ENCODE data around the gene TMEM132E. TPM values are rescaled to one million over a fixed set of nuclear protein-coding genes. Genes with fewer than 3 reads are reported as not detected.

TMEM132E gene
- total and polyA plus RNA-seq, 2 experiments from 2014 or later: 0.16 to 0.45 TPM

- no peak for TF ChIP-seq ETS1 (IDR thresholded peaks at IDR 0.05)
- no peak for TF ChIP-seq CREB1 (CRISPR knock-in tag; IDR thresholded peaks at IDR 0.05; ENCODE audit: low read depth)
- no peak for TF ChIP-seq EZH2phosphoT487 (IDR thresholded peaks at IDR 0.05; ENCODE audit: unreplicated experiment)
- TF ChIP-seq JUNB (IDR thresholded peaks at IDR 0.05; ENCODE audit: unreplicated experiment): no peak
- TF ChIP-seq POLR2AphosphoS5 (IDR thresholded peaks at IDR 0.05; ENCODE audit: low read depth): no peak
Observed at GRCh38 chr17:34673995-34674890, 94.9 kb downstream of the TMEM132E start (continued).

- H3K4me2 ChIP-seq: no peak overlapping the region
- no peak for ATAC-seq
- no peaks in the 10 kb centered on the region for H3K36me3 ChIP-seq (ENCODE audit: insufficient read depth)
- H3K4me3 Mint-ChIP-seq: no peak overlapping the region
- no peaks in the 10 kb centered on the region for H3K4me1 ChIP-seq (ENCODE audit: insufficient read depth)
- no peaks in the 10 kb centered on the region for H3K9me2 ChIP-seq (ENCODE audit: insufficient read depth)
- DNase-seq (ENCODE audit: low spot score): no peak
- no peaks in the 10 kb centered on the region for H3K36me3 Mint-ChIP-seq (ENCODE audit: low read depth)
- H4K20me1 ChIP-seq (replicated peaks; ENCODE audit: insufficient read depth): no peaks in the 10 kb centered on the region
- peaks cover 10% of the 10 kb centered on the region; the same call in 2 of the 3 replicates for H3K4me1 Mint-ChIP-seq
- no peaks in the 10 kb centered on the region for H3K9me3 Mint-ChIP-seq
- H2AFZ ChIP-seq: no peak overlapping the region
- no peaks in the 10 kb centered on the region for H3F3A ChIP-seq (replicated peaks; ENCODE audit: low read depth)
- H3K79me2 ChIP-seq (replicated peaks; ENCODE audit: insufficient read depth): no peaks in the 10 kb centered on the region
- no peak overlapping the region for H3K27ac Mint-ChIP-seq
- no peak overlapping the region for H3K27ac ChIP-seq (ENCODE audit: low read depth)
- H3K27me3 Mint-ChIP-seq (ENCODE audit: insufficient read depth, low read depth, poor library complexity): peaks cover 5% of the 10 kb centered on the region
- no peaks in the 10 kb centered on the region for H3K27me3 ChIP-seq (ENCODE audit: insufficient read depth)
- H3K4me3 ChIP-seq: no peak overlapping the region
- TF ChIP-seq REST (IDR thresholded peaks at IDR 0.05; ENCODE audit: unreplicated experiment) (no peak), NANOG (IDR thresholded peaks at IDR 0.05; ENCODE audit: borderline replicate concordance) (no peak), ZNF114 (CRISPR knock-in tag; IDR thresholded peaks at IDR 0.05) (no peak), CREB1 (CRISPR knock-in tag; IDR thresholded peaks at IDR 0.05; ENCODE audit: low read depth) (no peak), STAT1 (IDR thresholded peaks at IDR 0.05; ENCODE audit: unreplicated experiment) (no peak), EZH2phosphoT487 (IDR thresholded peaks at IDR 0.05; ENCODE audit: unreplicated experiment) (no peak), ZNF331 (CRISPR knock-in tag; IDR thresholded peaks at IDR 0.05; ENCODE audit: low read depth) (no peak), ZNF462 (CRISPR knock-in tag; IDR thresholded peaks at IDR 0.05) (no peak), JUNB (IDR thresholded peaks at IDR 0.05; ENCODE audit: unreplicated experiment) (no peak)
Observed at GRCh38 chr17:34675143-34675542, 95.8 kb downstream of the TMEM132E start.
